RWPE2 (cell line): Measurements from ENCODE around the gene THSD4.

Source experiments
- ATAC-seq: fragments of 200-7000 bp; cut with Tn5 transposase; 3 replicates; pipeline ENCODE4 v1.9.1; 2021; ENCODE audit warnings: low read depth
- DNase-seq: peaks from one replicate; pipeline ENCODE4 v3.0.0-alpha.2; 2020; ENCODE audit warnings: low spot score
- H3K27ac ChIP-seq: fragments of 450-650 bp; 2 replicates; pipeline ENCODE4 v1.5.1; 2017; ENCODE audit warnings: mild to moderate bottlenecking; ENCODE audit not compliant: poor library complexity, severe bottlenecking
- H3K27me3 ChIP-seq: fragments of 250-450 bp; sonication (Bioruptor Pico); 2 replicates; pipeline ENCODE4 v1.5.1; 2021; ENCODE audit warnings: mild to moderate bottlenecking, moderate library complexity; ENCODE audit not compliant: insufficient read depth, poor library complexity, severe bottlenecking
- H3K36me3 ChIP-seq: fragments of 250-450 bp; sonication (Bioruptor Pico); 2 replicates; pipeline ENCODE4 v1.5.1; 2020; ENCODE audit warnings: low read depth, mild to moderate bottlenecking, moderate library complexity
- H3K4me1 ChIP-seq: fragments of 250-450 bp; sonication (Bioruptor Pico); 2 replicates; pipeline ENCODE4 v1.5.1; 2021; ENCODE audit warnings: mild to moderate bottlenecking, moderate library complexity; ENCODE audit not compliant: insufficient read depth, poor library complexity, severe bottlenecking
- H3K4me3 ChIP-seq: fragments of 250-450 bp; sonication (Bioruptor Pico); 2 replicates; pipeline ENCODE4 v1.5.1; 2021; ENCODE audit warnings: mild to moderate bottlenecking, moderate library complexity; ENCODE audit not compliant: severe bottlenecking
- H3K9me3 ChIP-seq: fragments of 250-450 bp; sonication (Bioruptor Pico); 2 replicates; pipeline ENCODE4 v1.5.1; 2021; ENCODE audit warnings: mild to moderate bottlenecking, moderate library complexity; ENCODE audit not compliant: severe bottlenecking
- CTCF ChIP-seq: fragments of 450-650 bp; IDR thresholded peaks from one replicate; pipeline ENCODE4 v1.5.1; 2017; ENCODE audit warnings: mild to moderate bottlenecking, moderate library complexity; ENCODE audit not compliant: poor library complexity, severe bottlenecking

THSD4 gene

GRCh38 chr15:71252740-71253047, 137.4 kb downstream of the THSD4 start:
- TF ChIP-seq CTCF: no peak

GRCh38 chr15:71254491-71254890, 139.2 kb downstream of the THSD4 start:
- no peak for DNase-seq
- no peaks in the 10 kb centered on the region for H3K27me3 ChIP-seq
- H3K36me3 ChIP-seq: peaks cover 91% of the 10 kb centered on the region
- peaks cover 19% of the 10 kb centered on the region for H3K4me1 ChIP-seq
- no peak for ATAC-seq
- no peaks in the 10 kb centered on the region for H3K9me3 ChIP-seq
- TF ChIP-seq CTCF: no peak
- H3K27ac ChIP-seq: no peak overlapping the region
- no peak overlapping the region for H3K4me3 ChIP-seq

More at GRCh38 chr15:71252740-71253047, 137.4 kb downstream of the THSD4 start:
- Histone ChIP-seq H3K36me3 (peaks cover 88% of the 10 kb centered on the region), H3K4me3 (no peak overlapping the region), H3K9me3 (no peaks in the 10 kb centered on the region), H3K27me3 (no peaks in the 10 kb centered on the region), H3K4me1 (peaks cover 19% of the 10 kb centered on the region), H3K27ac (peak overlapping the region; percentile 60)
- DNase-seq (no peak), ATAC-seq (no peak)

- no peak for ATAC-seq
- no peak overlapping the region for H3K4me3 ChIP-seq
- no peaks in the 10 kb centered on the region for H3K9me3 ChIP-seq
- no peaks in the 10 kb centered on the region for H3K4me1 ChIP-seq
- no peak for TF ChIP-seq CTCF
- no peak overlapping the region for H3K27ac ChIP-seq
- peaks cover 94% of the 10 kb centered on the region for H3K36me3 ChIP-seq
- DNase-seq: no peak
- H3K27me3 ChIP-seq: no peaks in the 10 kb centered on the region
Measured at GRCh38 chr15:71256934-71257664, 141.8 kb downstream of the THSD4 start.

- no peak for ATAC-seq
- H3K36me3 ChIP-seq: peaks cover 98% of the 10 kb centered on the region
- no peaks in the 10 kb centered on the region for H3K9me3 ChIP-seq
- no peaks in the 10 kb centered on the region for H3K4me1 ChIP-seq
- DNase-seq: no peak
- no peak overlapping the region for H3K4me3 ChIP-seq
- TF ChIP-seq CTCF: no peak
- no peaks in the 10 kb centered on the region for H3K27me3 ChIP-seq
- H3K27ac ChIP-seq: no peak overlapping the region
Measured at GRCh38 chr15:71259866-71260265, 144.6 kb downstream of the THSD4 start.

GRCh38 chr15:71261418-71261817, 146.1 kb downstream of the THSD4 start:
- H3K27ac ChIP-seq: no peak overlapping the region
- H3K4me1 ChIP-seq: no peaks in the 10 kb centered on the region
- H3K27me3 ChIP-seq: no peaks in the 10 kb centered on the region
- no peak for TF ChIP-seq CTCF
- no peak for DNase-seq
- H3K36me3 ChIP-seq: peaks cover 99% of the 10 kb centered on the region
- no peaks in the 10 kb centered on the region for H3K9me3 ChIP-seq
- no peak for ATAC-seq
- no peak overlapping the region for H3K4me3 ChIP-seq
